Glomerular visceral epithelial cell (primary cell): ENCODE data around the gene VPS13A.
A peak's percentile ranks its signal among the peaks of the same experiment; 100 is the strongest.

ENCODE experiments used
- DNase-seq: peaks from one replicate; pipeline ENCODE4 v3.0.0-alpha.2; 2016; ENCODE audit errors: extremely low spot score

The VPS13A gene

DNA sequence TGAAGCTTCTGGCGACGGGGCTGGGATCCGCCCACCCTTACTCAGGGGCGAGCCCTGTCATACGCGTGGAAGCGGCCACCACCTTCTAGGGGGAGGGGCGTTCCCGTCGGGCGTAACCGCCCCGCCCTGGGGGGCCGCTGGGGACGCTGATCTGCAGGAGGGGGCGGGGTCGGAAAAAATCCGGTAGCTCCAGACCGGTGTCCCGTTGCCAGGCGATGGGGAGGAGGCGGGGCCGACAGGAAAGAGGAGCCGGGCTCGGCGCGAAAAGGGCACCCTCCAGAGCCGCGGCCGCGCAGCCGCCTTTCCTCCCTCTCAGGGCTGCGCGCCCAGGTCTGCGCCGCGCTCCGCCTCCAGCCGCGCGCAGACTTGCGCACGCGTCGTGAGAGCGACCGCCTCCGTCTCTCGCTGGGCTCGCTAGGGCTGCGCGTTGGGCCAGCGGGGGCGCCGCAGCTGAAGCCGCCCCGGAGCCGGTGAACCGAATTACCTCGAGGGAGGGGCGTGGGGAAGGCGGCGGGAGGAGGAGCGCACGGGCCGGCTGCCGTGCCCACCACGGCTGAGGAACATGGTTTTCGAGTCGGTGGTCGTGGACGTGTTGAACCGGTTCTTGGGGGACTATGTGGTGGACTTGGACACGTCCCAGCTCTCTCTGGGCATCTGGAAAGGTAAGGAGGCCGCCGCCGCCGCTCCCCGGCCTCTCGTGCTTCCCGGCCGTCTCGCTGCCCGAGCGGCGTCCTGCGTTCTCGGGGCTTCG lies at the start of gene VPS13A:
Gene VPS13A, plus strand, starts transcription at position 392 of the 751 bp plus-strand sequence. Its CDS starts 171 bp downstream, at position 563.
- peak; percentile 97 for DNase-seq

DNA sequence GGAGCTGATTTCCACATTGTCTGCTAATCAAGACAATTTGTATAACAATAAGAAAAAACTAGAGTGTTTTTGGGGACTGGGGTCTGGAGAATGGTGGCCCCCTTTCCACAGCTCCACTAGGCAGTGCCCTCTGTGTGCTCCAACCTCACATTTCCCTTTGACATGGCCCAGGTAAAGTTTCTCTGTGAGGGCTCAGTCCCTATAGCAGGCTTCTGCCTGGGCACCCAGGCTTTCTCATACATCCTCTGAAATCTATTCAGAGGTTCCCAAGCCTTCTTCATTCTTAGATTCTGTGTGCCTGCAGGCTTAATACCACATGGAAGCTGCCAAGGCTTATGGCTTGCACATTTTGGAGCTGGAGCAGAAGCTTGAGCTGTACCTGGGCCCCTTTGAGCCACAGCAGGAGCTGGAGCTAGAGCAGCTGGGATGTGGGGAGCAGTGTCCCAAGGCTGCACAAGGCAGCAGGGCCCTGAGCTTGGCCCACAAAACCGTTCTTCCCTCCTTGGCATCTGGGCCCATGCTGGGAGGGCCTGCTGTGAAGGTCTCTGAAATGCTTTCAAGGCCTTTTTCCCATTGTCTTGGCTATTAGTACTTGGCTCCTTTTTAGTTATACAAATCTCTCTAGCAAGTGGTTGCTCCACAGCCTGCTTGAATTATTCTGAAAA lies 49.1 kb upstream of the VPS13A start:
- no peak for DNase-seq

GRCh38 chr9:77131399-77131798 lies 45.9 kb upstream of the VPS13A start:
- no peak for DNase-seq

- no peak for DNase-seq
Measured at GRCh38 chr9:77133011-77133410, 44.3 kb upstream of the VPS13A start.

DNA sequence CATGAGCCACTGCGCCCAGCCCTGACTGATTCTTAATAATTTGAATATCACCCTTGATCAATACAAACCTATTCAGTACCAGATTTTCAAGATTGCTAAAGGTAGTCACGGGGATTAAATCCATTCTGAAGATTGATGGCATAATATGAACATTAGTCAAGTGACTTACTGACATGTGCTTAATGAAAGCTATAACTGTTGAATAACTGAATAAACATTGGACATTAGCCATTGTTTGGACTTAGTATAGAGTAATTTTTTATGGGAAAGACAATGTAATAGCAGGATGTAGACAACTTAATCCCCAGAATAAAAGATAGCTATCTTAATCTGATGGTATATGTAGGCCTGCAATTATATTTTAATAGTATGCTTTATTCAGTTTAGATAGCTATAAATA lies 35.0 kb upstream of the VPS13A start:
- DNase-seq, result no peak

DNA sequence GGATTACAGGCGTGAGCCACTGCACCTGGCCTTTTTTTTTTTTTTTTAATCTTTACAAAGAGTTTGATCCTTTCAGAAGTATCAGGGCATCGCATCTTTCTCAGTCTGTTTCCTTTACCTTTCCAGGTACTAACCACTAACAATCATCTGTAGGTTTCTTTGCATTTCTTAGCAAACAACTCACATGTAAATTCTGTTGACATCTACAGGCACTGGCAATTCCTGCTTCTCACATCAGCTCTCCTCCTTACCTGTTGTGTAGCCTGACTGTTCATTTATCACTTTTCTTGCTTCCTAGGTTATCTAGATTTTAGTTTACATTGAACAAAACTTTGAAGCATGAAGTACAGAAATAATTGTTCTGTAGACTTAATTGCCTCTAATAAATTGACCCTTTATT lies 27.5 kb upstream of the VPS13A start:
- DNase-seq, result no peak

GRCh38 chr9:77152289-77152688 lies 25.0 kb upstream of the VPS13A start:
- no peak for DNase-seq

GRCh38 chr9:77156646-77157371 lies 20.5 kb upstream of the VPS13A start:
- DNase-seq, result no peak

DNA sequence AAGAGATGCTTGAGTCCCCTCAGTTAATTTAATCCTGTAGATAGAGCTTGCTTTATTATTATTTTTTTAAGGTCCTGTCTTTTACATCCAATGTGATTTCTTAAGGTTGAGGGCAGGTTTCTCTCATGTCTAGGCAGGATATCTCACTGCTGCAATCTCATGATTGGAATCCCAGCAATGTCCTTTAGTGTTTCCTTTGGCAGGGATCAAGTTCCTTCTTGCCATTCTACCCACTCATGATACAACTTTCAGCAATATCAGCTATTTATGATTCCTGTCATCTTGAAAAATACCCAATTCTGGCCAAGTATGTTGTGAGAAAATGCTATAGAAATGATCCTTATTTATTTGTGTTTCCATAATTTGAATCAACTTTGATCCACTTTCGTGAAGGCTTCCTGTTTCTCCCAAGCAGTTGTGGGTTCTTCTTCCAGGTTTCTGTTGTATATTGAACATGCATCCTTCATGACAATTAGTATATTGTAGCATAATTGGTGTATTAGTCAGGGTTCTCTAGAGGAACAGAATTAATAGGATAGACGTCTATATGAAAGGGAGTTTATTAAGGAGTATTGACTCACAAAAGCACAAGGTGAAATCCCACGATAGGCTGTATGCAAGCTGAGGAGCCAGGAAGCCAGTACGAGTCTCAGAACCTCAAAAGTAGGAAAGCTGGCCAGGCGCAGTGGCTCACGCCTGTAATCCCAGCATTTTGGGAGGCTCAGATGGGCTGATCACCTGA lies 18.4 kb upstream of the VPS13A start:
- DNase-seq, result no peak

DNA sequence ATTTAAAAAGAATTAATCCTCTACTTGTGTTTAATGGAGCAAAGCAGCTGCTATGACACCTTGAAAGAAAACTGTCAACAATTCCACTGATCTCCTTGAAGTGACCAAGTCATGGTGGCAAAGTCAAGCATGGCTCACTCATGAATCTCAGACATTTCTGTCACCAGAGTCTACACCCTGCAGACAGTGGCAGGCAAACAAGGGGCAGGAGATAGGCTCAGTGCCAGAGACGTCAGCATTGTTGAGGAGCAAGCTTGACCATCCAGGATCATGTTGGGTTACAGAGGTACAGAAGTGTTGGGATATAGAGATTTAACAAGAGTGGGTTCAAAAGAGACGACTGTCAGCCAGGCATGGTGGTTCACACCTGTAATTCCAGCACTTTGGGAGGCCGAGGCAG lies 16.1 kb upstream of the VPS13A start:
- DNase-seq, result no peak

GRCh38 chr9:77161966-77162365 lies 15.4 kb upstream of the VPS13A start:
- no peak for DNase-seq

GRCh38 chr9:77162366-77162765 lies 15.0 kb upstream of the VPS13A start:
- no peak for DNase-seq

DNA sequence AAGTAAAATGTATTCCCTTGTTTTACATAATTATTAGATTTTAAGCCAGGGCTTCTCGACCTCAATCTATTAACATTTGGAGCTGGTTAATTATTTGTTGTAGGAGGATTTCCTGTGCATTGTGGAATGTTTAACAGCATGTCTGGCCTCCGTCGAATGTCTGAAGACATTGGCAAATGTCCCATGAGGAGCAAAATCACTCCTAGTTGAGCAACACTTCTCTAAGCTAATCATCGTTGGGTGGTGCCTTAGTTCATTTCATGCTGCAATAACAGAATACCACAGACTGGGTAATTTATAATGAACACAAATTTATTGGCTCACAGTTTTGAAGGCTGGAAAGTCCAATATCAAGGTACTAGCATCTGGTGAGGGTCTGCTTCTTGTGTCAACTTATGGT lies 13.4 kb upstream of the VPS13A start:
- DNase-seq, result peak; percentile 54

GRCh38 chr9:77166193-77166592 lies 11.1 kb upstream of the VPS13A start:
- no peak for DNase-seq

DNA sequence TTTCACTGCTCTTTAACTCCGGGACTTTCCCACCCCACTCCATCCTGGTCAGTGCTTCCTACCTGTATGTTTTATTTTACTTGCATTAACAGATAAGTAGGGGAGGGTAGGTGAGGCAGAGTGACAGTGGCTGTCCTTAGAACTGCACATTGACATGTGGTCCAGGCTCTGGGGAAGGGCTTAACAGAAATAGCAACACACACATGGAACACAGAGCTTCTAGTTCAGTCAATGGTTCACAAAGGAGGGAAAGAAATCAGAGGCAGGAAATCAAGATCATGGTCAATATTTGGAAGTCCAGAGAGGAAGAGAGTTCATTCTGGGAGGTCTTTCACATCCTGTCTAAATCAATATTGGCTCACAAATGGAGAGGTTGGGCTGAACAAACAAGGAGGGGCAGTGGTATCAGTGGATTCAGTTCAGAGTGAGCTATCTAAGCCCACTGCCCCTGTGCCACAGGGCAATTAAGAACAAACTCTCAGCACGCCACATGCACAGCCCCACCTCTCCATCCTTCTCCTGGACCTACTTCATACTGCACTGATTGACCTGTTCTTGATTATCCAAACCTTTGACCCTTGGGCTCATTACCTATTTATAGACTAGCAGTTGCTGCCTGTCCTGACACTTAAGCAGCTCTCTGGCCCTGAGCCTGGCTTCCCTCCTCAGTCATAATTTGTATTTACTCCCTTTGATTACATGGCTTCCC lies 6.2 kb upstream of the VPS13A start:
- no peak for DNase-seq

GRCh38 chr9:77175151-77175550 lies 2.2 kb upstream of the VPS13A start:
- DNase-seq, result no peak

DNA sequence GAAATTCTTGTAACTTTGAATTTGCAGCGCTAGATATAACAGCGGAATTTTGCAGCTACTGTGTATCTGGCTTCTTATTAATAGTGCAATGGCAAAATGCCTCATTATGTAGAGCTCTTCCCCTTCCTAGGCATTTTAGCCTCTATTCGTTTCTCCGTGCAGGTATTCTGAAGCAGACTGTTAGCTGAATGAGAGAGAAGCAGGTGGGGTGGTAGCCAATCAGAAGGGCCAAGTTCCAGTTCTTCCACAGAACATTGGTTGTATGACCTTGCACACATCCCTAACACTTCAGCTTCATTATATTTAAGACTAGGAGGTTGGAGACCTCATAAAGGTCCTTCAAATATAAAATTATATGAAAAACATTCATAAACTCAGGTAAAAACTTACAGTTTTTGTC lies 1.2 kb upstream of the VPS13A start:
- no peak for DNase-seq

- DNase-seq, result no peak
Measured at GRCh38 chr9:77176686-77177142, 620 bp upstream of the VPS13A start.

GRCh38 chr9:77177894-77178794 lies 810 bp downstream of the VPS13A start:
- DNase-seq, result peak; percentile 56

DNA sequence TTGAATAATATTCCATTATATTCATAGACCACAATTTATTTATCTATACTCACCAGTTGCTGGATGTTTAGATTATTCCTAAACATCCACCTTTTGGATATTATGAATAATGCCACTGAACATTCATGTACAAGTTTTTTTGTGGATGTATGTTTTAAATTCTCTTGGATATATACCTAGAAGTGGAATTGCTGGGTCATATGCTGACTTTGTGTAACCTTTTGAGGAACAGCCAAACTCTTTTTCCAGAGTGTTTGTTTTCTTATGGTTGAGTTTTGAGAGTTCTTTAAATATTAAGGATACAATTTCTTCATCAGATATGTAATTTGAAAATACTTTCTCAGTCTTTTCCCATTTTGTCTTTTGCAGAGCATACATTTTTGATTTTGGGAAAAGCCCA lies 2.7 kb downstream of the VPS13A start:
- DNase-seq, result no peak
